COLO668 (cell line): ENCODE measurements around the gene MED9.
"Not testable (repeated sequence)": the region's sequence is repeated elsewhere in the genome, so short reads cannot be mapped to it uniquely, and the experiment has no call there.

Source experiments
- DNase-seq: peaks from one replicate; lab custom pipeline; 2025; ENCODE audit not compliant: unreplicated experiment; lab: John Stamatoyannopoulos, UW

The MED9 gene, protein sequence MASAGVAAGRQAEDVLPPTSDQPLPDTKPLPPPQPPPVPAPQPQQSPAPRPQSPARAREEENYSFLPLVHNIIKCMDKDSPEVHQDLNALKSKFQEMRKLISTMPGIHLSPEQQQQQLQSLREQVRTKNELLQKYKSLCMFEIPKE

DNA sequence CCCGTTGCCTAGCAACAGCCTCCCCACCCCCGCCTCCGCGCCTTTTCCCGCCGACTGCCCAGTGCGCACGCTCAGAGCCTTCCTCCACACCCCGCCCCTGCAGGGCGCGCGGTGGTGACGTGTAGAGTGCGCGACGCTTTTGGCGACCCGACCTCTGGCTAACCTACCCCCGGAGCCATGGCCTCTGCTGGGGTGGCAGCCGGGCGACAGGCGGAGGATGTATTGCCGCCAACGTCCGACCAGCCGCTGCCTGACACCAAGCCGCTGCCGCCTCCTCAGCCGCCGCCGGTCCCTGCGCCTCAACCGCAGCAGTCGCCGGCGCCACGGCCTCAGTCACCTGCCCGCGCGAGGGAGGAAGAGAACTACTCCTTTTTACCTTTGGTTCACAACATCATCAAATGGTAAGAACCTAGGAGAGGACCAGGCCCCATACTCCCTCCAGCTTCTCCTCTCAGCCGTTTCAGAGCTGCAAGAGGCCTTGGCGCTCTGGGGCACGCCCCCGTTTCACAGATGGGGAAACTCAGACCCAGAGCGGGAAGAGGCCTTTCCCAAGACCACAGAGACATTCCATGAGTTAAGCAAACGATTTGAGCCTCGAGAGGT lies at the start of gene MED9:
Gene MED9 (plus strand): TSS at position 136 of the 603 bp plus-strand sequence. CDS start 42 bp downstream, at position 178.
- peak; percentile 93 for DNase-seq

GRCh38 chr17:17429222-17429621 lies 47.6 kb upstream of the MED9 start:
- no peak for DNase-seq

GRCh38 chr17:17430924-17431323 lies 45.9 kb upstream of the MED9 start:
- DNase-seq: not testable (repeated sequence)

GRCh38 chr17:17431605-17432004 lies 45.2 kb upstream of the MED9 start:
- DNase-seq: no peak

DNA sequence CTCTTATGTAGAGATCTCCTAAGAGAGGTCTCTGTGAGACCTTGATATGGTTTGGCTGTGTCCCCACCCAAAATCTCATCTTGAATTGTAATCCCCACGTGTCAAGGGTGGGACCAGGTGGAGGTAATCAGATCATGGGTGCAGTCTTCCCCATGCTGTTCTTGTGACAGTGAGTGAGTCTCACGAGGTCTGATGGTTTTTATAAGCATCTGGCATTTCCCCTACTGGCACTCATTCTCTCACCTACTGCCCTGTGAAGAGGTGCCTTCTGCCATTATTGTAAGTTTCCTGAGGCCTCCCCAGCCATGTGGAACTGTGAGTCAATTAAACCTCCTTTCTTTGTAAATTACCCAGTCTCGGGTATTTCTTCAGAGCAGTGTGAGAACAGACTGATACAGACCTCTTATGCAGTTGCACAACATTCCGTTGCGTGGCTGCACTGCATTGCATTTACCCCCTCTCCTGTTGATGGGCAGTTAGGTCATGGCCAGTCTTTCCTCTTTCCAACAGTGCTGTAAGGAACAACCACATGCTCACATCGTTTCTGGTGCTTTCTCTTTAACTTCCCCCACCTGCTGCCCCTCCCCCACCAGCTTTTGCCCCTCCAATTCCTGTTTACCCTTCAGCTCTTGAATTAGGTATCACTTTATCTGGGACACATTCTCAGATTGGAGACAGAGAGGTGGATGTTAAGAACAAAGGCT lies 43.6 kb upstream of the MED9 start:
- DNase-seq: no peak

GRCh38 chr17:17434477-17434876 lies 42.3 kb upstream of the MED9 start:
- DNase-seq: no peak

DNA sequence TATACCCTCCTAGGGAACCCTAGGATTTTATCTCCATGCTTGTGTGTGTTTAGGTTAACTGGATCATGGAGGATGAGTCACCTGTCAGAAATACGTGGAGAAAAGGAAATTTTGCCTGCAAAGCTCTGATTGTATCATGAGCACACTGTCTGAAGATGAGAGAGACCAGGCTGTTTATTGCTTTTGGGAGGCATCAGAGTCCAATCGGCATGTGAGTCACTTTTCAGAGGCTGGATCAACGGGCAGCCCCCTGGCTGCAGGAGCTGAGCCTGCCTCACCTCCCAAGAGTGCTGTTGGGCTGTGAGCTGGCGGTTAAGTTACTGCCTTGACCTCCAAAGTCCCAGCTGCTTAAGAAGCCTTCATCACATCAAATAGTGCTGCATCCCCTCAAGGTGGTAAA lies 41.5 kb upstream of the MED9 start:
- DNase-seq: no peak

DNA sequence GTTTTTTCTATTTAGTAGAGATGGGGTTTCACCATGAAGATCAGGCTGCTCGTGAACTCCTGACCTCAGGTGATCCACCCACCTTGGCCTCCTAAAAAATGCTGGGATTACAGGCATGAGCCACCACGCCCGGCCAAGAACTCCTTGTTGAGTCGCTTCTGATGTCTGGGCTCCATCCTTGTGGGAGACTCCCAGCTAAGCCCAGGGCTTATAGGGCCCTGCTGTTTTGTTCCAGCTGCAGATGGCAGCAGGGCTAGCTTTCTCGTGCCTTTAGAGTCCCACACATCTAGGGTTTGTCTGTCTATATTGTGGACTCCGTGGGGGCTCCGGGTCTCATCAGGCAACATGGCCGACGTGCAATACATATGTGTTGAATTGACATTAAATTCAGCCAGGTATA lies 39.3 kb upstream of the MED9 start:
- no peak for DNase-seq

DNA sequence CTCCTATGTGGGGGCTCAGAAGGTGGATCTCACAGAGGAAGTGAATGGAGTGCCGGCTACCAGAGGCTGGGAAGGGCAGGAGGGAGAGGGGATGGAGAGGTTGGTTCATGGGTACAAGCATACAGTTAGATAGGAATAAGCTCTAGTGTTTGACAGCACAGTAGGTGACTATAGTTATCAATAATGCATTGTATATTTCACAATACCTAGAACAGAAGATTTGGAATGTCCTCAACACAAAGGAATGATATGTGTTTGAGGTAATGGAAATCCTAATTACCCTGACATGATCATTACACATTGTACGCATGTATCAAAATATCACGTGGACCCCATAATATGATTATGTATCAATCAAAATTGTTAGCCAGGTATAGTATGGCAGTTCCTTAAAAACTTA lies 38.9 kb upstream of the MED9 start:
- DNase-seq: no peak

GRCh38 chr17:17440010-17440843 lies 36.6 kb upstream of the MED9 start:
- DNase-seq: peak; percentile 58

DNA sequence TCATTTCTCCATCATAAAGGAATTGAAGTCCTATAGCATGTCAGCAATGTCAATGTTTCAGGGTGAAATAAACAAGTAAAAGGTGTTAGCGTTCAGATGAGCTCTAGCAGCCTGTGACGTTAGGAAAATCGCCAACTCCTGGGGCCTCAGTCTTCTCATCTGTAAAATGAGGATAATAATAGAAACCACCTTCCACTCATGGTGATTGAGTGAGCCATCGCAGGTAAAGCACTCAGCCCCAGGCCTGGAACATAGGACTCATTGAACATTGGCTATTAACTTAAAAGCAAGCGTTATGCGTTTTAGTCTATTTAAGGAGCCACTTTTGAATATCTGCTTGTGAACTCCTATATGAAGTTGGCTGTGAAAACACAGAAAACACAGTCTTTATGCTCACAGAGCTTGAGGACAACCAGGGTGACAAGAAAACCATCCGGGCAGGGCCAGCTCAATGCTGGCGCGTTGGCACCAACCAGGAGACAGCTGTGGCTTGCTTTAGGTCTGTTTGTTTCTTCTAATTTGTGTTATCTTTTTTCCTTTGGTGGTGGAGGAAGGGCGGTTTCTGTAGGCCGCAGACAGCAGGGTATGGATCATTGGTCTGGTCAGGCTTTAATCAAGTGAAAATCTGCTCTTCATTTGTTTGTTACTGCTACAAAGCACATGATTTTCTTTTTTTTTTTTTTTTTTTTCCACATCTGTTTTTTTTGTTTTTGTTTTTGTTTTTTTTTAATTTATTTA lies 35.7 kb upstream of the MED9 start:
- peak; percentile 4 for DNase-seq

DNA sequence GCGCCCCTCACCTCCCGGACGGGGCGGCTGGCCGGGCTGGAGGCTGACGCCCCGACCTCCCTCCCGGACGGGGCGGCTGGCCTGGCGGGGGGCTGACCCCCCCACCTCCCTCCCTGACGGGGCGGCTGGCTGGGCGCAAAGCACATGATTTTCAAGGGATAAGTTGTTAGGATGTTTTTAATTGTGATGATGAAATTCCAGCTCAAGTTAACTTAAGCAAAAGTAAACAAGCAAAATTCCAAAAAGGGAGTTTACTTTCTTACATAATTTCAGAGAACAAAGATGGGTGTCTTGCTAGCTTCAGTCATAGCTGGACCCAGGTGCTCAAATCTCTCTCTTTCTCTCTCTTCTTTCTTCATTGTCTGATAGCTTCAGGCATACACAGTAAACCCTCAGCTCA lies 33.6 kb upstream of the MED9 start:
- no peak for DNase-seq

- no peak for DNase-seq
Measured at GRCh38 chr17:17445296-17445924, 31.4 kb upstream of the MED9 start.

- peak; percentile 67 for DNase-seq
Measured at GRCh38 chr17:17445925-17446665, 30.7 kb upstream of the MED9 start.

DNA sequence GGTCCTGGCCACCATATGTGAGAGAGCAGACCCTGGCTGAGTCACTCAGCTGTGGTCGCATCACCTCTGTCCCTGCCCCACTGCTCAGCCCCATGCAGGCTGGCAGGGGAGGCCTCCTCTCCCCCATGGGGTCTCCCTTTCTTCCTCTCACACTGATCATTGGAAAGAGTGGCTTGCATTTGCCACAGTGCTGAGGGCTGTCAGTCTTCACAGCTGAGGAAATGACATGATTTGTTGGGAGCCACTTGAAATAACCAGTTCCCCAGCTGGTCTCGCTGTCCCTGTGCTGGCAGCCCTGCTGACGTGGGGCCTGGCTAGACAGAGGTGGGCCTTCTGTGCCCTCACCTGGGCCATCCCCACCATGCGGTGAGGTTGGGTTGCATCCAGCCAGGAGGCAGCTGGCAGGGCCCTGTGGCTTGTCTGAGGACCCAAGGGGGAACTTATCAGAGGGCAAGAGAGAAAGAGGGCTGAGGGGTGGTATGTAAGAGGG lies 30.1 kb upstream of the MED9 start:
- peak; percentile 23 for DNase-seq

GRCh38 chr17:17447264-17447663 lies 29.5 kb upstream of the MED9 start:
- no peak for DNase-seq

- DNase-seq: no peak
Measured at GRCh38 chr17:17448076-17448475, 28.7 kb upstream of the MED9 start.

GRCh38 chr17:17448723-17449122 lies 28.1 kb upstream of the MED9 start:
- no peak for DNase-seq

DNA sequence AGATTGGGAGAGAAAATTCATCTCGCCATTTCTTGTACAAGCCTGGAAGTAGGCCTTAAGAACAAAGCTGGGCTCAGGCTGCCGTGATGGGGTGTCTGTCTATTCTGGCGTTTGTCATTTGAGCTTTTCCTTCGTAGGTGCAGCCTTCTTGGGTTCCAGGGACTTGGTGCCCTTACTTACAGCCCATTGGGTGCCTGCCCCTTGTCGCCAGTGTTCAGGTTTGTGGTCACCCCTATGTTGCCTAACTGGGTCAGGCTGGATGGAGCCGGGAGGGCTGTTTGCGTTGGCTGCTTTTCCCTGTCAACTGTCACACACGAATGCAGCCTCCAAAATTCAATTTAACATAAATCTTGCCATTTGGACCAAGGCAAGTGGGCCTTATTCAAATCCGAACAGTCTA lies 23.7 kb upstream of the MED9 start:
- DNase-seq: no peak

- DNase-seq: no peak
Measured at GRCh38 chr17:17454276-17454675, 22.5 kb upstream of the MED9 start.
